Activated naive CD4-positive, alpha-beta T cell treated with anti-CD3 and anti-CD28 coated beads for 36 hours (primary cell): ENCODE data around the gene TFAP2B. TPM values are rescaled to one million over a fixed set of nuclear protein-coding genes. Genes with fewer than 3 reads are reported as not detected.

ENCODE experiments used
- CTCF ChIA-PET: fragments of 350-600 bp; sonication (Branson Sonifier 250); formaldehyde crosslinking; loops from one replicate; lab custom pipeline; 2021; ENCODE audit warnings: antibody characterized with exemption; lab: Charles Lee
- DNase-seq: peaks from one replicate; pipeline ENCODE4 v3.0.0-alpha.2; 2020
- H3K27ac Mint-ChIP-seq: one replicate; pipeline ENCODE4 v1.8.0; 2021; ENCODE audit warnings: mild to moderate bottlenecking, mixed read lengths
- H3K27me3 Mint-ChIP-seq: one replicate; pipeline ENCODE4 v1.8.0; 2021; ENCODE audit warnings: low read depth, mixed read lengths
- H3K36me3 Mint-ChIP-seq: one replicate; pipeline ENCODE4 v1.8.0; 2021; ENCODE audit warnings: low read depth, mixed read lengths
- H3K4me1 Mint-ChIP-seq: one replicate; pipeline ENCODE4 v1.8.0; 2021; ENCODE audit warnings: low read depth, mixed read lengths
- H3K4me3 Mint-ChIP-seq: one replicate; pipeline ENCODE4 v1.8.0; 2021; ENCODE audit warnings: mild to moderate bottlenecking, moderate library complexity, mixed read lengths
- H3K9me3 Mint-ChIP-seq: one replicate; pipeline ENCODE4 v1.8.0; 2021; ENCODE audit warnings: mixed read lengths
- intact Hi-C: fragments of 100-400 bp; cut with micrococcal nuclease; formaldehyde crosslinking; loops from one replicate; pipeline ENCODE4 v1.15.1; 2023
- total RNA-seq, 2 experiments: library from RNA; stranded (reverse); gene quantifications; one replicate each; pipeline ENCODE4 v1.2.3, GENCODE V29; 2021

TFAP2B gene
- total RNA-seq, 2 experiments from 2014 or later: not detected

- Mint-ChIP-seq H3K4me3 (no peak overlapping the region), H3K27me3 (peaks cover 78% of the 10 kb centered on the region), H3K27ac (no peak overlapping the region), H3K4me1 (peaks cover 2% of the 10 kb centered on the region), H3K36me3 (no peaks in the 10 kb centered on the region), H3K9me3 (no peaks in the 10 kb centered on the region)
- intact Hi-C loops: no loop called here
- no peak for DNase-seq
- CTCF ChIA-PET: no interaction called here
These were observed 8.1 kb downstream of the TFAP2B start for GRCh38 chr6:50826803-50827202.

- H3K36me3 Mint-ChIP-seq: no peaks in the 10 kb centered on the region
- H3K9me3 Mint-ChIP-seq: no peaks in the 10 kb centered on the region
- H3K4me3 Mint-ChIP-seq: no peak overlapping the region
- intact Hi-C loops: no loop called here
- CTCF ChIA-PET: interaction anchor here (0.6 kb wide), 1 partner anchor 60 kb away, joined by 4 read pairs; no protein-coding TSS in a partner anchor
- H3K4me1 Mint-ChIP-seq: no peaks in the 10 kb centered on the region
- H3K27ac Mint-ChIP-seq: no peak overlapping the region
- DNase-seq: no peak
- peaks cover 64% of the 10 kb centered on the region for H3K27me3 Mint-ChIP-seq
These were observed 10.4 kb downstream of the TFAP2B start for GRCh38 chr6:50829049-50829448.

- Mint-ChIP-seq H3K27ac (no peak overlapping the region), H3K4me1 (no peaks in the 10 kb centered on the region), H3K9me3 (no peaks in the 10 kb centered on the region), H3K27me3 (peaks cover 63% of the 10 kb centered on the region), H3K4me3 (no peak overlapping the region), H3K36me3 (no peaks in the 10 kb centered on the region)
- CTCF ChIA-PET: no interaction called here
- intact Hi-C loops: no loop called here
- no peak for DNase-seq
These were observed 11.3 kb downstream of the TFAP2B start for GRCh38 chr6:50829898-50830444.

- H3K36me3 Mint-ChIP-seq: no peaks in the 10 kb centered on the region
- H3K27ac Mint-ChIP-seq: no peak overlapping the region
- H3K9me3 Mint-ChIP-seq: no peaks in the 10 kb centered on the region
- CTCF ChIA-PET: interaction anchor here (1.0 kb wide), 1 partner anchor 9 kb away, joined by 3 read pairs; no protein-coding TSS in a partner anchor
- H3K4me1 Mint-ChIP-seq: no peaks in the 10 kb centered on the region
- intact Hi-C loops: no loop called here
- H3K27me3 Mint-ChIP-seq: peaks cover 60% of the 10 kb centered on the region
- no peak for DNase-seq
- no peak overlapping the region for H3K4me3 Mint-ChIP-seq
These were observed 12.5 kb downstream of the TFAP2B start for GRCh38 chr6:50831186-50831585.

GRCh38 chr6:50832912-50833311 is 14.2 kb downstream of the TFAP2B start:
- Mint-ChIP-seq H3K4me3 (no peak overlapping the region), H3K27me3 (peaks cover 59% of the 10 kb centered on the region)

GRCh38 chr6:50834929-50835410 is 16.3 kb downstream of the TFAP2B start:
- H3K4me1 Mint-ChIP-seq: no peaks in the 10 kb centered on the region
- H3K4me3 Mint-ChIP-seq: no peak overlapping the region
- CTCF ChIA-PET: no interaction called here
- H3K9me3 Mint-ChIP-seq: no peaks in the 10 kb centered on the region
- H3K27me3 Mint-ChIP-seq: peaks cover 61% of the 10 kb centered on the region
- H3K36me3 Mint-ChIP-seq: no peaks in the 10 kb centered on the region
- intact Hi-C loops: no loop called here
- no peak for DNase-seq
- H3K27ac Mint-ChIP-seq: no peak overlapping the region

More at GRCh38 chr6:50832912-50833311, 14.2 kb downstream of the TFAP2B start:
- Mint-ChIP-seq H3K9me3 (no peaks in the 10 kb centered on the region), H3K4me1 (no peaks in the 10 kb centered on the region), H3K36me3 (no peaks in the 10 kb centered on the region), H3K27ac (no peak overlapping the region)
- no peak for DNase-seq
- CTCF ChIA-PET: interaction anchor here (0.7 kb wide), 1 partner anchor 17 kb away, joined by 3 read pairs; no protein-coding TSS in a partner anchor
- intact Hi-C loops: no loop called here

GRCh38 chr6:50836231-50836630 is 17.6 kb downstream of the TFAP2B start:
- H3K27me3 Mint-ChIP-seq: peaks cover 71% of the 10 kb centered on the region
- no peaks in the 10 kb centered on the region for H3K9me3 Mint-ChIP-seq
- no peaks in the 10 kb centered on the region for H3K36me3 Mint-ChIP-seq
- H3K4me1 Mint-ChIP-seq: no peaks in the 10 kb centered on the region
- no peak overlapping the region for H3K27ac Mint-ChIP-seq
- intact Hi-C loops: no loop called here
- CTCF ChIA-PET: no interaction called here
- no peak overlapping the region for H3K4me3 Mint-ChIP-seq
- no peak for DNase-seq

GRCh38 chr6:50837589-50838445 is 19.1 kb downstream of the TFAP2B start:
- Mint-ChIP-seq H3K4me3 (no peak overlapping the region), H3K4me1 (no peaks in the 10 kb centered on the region), H3K27ac (no peak overlapping the region), H3K9me3 (no peaks in the 10 kb centered on the region), H3K36me3 (no peaks in the 10 kb centered on the region), H3K27me3 (peaks cover 76% of the 10 kb centered on the region)
- DNase-seq: no peak
- intact Hi-C loops: no loop called here
- CTCF ChIA-PET: no interaction called here

GRCh38 chr6:50840112-50840810 is 21.6 kb downstream of the TFAP2B start:
- CTCF ChIA-PET: no interaction called here

GRCh38 chr6:50840811-50841192 is 22.1 kb downstream of the TFAP2B start:
- intact Hi-C loops: loop anchor here (5.0 kb wide), 1 partner anchor 129 kb away; the partner anchor contains the start of gene TFAP2D
- peaks cover 82% of the 10 kb centered on the region for H3K27me3 Mint-ChIP-seq
- CTCF ChIA-PET: no interaction called here
- peaks cover 2% of the 10 kb centered on the region for H3K36me3 Mint-ChIP-seq
- no peaks in the 10 kb centered on the region for H3K9me3 Mint-ChIP-seq
- no peak overlapping the region for H3K27ac Mint-ChIP-seq
- H3K4me1 Mint-ChIP-seq: no peaks in the 10 kb centered on the region
- H3K4me3 Mint-ChIP-seq: no peak overlapping the region
- no peak for DNase-seq

More at GRCh38 chr6:50840112-50840810, 21.6 kb downstream of the TFAP2B start:
- DNase-seq: no peak
- intact Hi-C loops: loop anchor here (5.0 kb wide), 1 partner anchor 128 kb away; the partner anchor contains the start of gene TFAP2D
- Mint-ChIP-seq H3K36me3 (peaks cover 2% of the 10 kb centered on the region), H3K4me3 (no peak overlapping the region), H3K9me3 (no peaks in the 10 kb centered on the region), H3K27ac (no peak overlapping the region), H3K27me3 (peaks cover 84% of the 10 kb centered on the region), H3K4me1 (no peaks in the 10 kb centered on the region)

- Mint-ChIP-seq H3K27me3 (peaks cover 83% of the 10 kb centered on the region), H3K27ac (no peak overlapping the region), H3K4me3 (no peak overlapping the region), H3K9me3 (no peaks in the 10 kb centered on the region), H3K4me1 (no peaks in the 10 kb centered on the region), H3K36me3 (peaks cover 2% of the 10 kb centered on the region)
- DNase-seq: no peak
- intact Hi-C loops: loop anchor here (5.0 kb wide), 1 partner anchor 130 kb away; the partner anchor contains the start of gene TFAP2D
- CTCF ChIA-PET: no interaction called here
These were observed 23.8 kb downstream of the TFAP2B start for GRCh38 chr6:50842446-50842845.

GRCh38 chr6:50842861-50843384 is 24.3 kb downstream of the TFAP2B start:
- H3K27me3 Mint-ChIP-seq: peaks cover 83% of the 10 kb centered on the region
- DNase-seq: no peak
- H3K27ac Mint-ChIP-seq: no peak overlapping the region
- CTCF ChIA-PET: no interaction called here
- no peaks in the 10 kb centered on the region for H3K9me3 Mint-ChIP-seq
- peaks cover 2% of the 10 kb centered on the region for H3K36me3 Mint-ChIP-seq
- H3K4me3 Mint-ChIP-seq: no peak overlapping the region
- H3K4me1 Mint-ChIP-seq: no peaks in the 10 kb centered on the region
- intact Hi-C loops: loop anchor here (5.0 kb wide), 1 partner anchor 131 kb away; the partner anchor contains the start of gene TFAP2D
